ENCODE measurements around the gene OR52B2.
"Not testable (repeated sequence)": the region's sequence is repeated elsewhere in the genome, so short reads cannot be mapped to it uniquely, and the experiment has no call there.

OR52B2 gene

GRCh38 chr11:6156628-6157359 is 13.3 kb downstream of the OR52B2 start:
- no peak overlapping the region for H3K27ac ChIP-seq
- H3K4me1 ChIP-seq, result no peaks in the 10 kb centered on the region
- intact Hi-C loops (cut with DNase I; ENCODE audit: low total_unique reads), result no loop called here
- no peak overlapping the region for H3K4me3 ChIP-seq
- DNase-seq, result no peak
- TF ChIP-seq, protein P1, sequence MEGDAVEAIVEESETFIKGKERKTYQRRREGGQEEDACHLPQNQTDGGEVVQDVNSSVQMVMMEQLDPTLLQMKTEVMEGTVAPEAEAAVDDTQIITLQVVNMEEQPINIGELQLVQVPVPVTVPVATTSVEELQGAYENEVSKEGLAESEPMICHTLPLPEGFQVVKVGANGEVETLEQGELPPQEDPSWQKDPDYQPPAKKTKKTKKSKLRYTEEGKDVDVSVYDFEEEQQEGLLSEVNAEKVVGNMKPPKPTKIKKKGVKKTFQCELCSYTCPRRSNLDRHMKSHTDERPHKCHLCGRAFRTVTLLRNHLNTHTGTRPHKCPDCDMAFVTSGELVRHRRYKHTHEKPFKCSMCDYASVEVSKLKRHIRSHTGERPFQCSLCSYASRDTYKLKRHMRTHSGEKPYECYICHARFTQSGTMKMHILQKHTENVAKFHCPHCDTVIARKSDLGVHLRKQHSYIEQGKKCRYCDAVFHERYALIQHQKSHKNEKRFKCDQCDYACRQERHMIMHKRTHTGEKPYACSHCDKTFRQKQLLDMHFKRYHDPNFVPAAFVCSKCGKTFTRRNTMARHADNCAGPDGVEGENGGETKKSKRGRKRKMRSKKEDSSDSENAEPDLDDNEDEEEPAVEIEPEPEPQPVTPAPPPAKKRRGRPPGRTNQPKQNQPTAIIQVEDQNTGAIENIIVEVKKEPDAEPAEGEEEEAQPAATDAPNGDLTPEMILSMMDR (IDR thresholded peaks at IDR 0.05), result no peak
- H3K9me3 ChIP-seq, result no peaks in the 10 kb centered on the region
- H3K27me3 ChIP-seq, result no peaks in the 10 kb centered on the region
- H3K36me3 ChIP-seq, result no peaks in the 10 kb centered on the region

DNA sequence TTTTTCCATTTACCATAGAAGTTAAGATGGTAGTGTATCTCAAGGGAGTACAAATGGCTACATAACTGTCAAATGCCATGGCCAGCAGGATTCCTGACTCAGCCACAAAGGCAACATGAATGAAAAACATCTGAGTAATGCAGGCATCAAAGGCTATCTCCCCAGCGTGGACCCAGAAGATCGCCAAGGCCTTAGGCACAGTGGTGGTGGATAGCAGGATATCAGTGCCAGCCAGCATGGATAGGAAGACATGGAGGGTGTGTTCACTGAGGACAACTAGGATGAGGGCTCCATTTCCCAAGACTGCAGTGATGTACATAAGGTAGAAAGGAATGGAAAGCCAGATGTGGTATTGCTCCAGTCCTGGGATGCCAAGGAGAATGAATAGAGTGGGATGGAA is 18.0 kb downstream of the OR52B2 start:
- intact Hi-C loops (cut with DNase I; ENCODE audit: low total_unique reads), result no loop called here
- H3K27ac ChIP-seq, result no peak overlapping the region
- H3K4me1 ChIP-seq, result no peaks in the 10 kb centered on the region
- no peaks in the 10 kb centered on the region for H3K9me3 ChIP-seq
- no peaks in the 10 kb centered on the region for H3K36me3 ChIP-seq
- no peaks in the 10 kb centered on the region for H3K27me3 ChIP-seq
- H3K4me3 ChIP-seq, result no peak overlapping the region
- no peak for DNase-seq
- TF ChIP-seq, protein P1 (IDR thresholded peaks at IDR 0.05), result no peak

GRCh38 chr11:6151117-6151516 is 19.0 kb downstream of the OR52B2 start:
- Histone ChIP-seq H3K27me3 (no peaks in the 10 kb centered on the region), H3K27ac (no peak overlapping the region), H3K36me3 (no peaks in the 10 kb centered on the region), H3K4me1 (no peaks in the 10 kb centered on the region), H3K9me3 (no peaks in the 10 kb centered on the region), H3K4me3 (no peak overlapping the region)
- intact Hi-C loops (cut with DNase I; ENCODE audit: low total_unique reads), result no loop called here
- TF ChIP-seq, protein P1 (IDR thresholded peaks at IDR 0.05), result no peak
- DNase-seq, result no peak

DNA sequence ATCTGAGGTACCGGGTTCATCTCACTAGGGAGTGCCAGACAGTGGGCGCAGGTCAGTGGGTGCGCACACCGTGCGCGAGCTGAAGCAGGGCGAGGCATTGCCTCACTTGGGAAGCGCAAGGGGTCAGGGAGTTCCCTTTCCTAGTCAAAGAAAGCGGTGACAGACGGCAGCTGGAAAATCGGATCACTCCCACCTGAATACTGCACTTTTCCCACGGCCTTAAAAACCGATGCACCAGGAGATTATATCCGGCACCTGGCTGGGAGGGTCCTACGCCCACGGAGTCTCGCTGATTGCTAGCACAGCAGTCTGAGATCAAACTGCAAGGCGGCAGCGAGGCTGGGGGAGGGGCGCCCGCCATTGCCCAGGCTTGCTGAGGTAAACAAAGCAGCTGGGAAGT is 26.4 kb downstream of the OR52B2 start:
- DNase-seq; intact Hi-C loops (cut with DNase I; ENCODE audit: low total_unique reads); H3K27ac ChIP-seq; H3K36me3 ChIP-seq; H3K9me3 ChIP-seq; H3K4me3 ChIP-seq; H3K27me3 ChIP-seq; H3K4me1 ChIP-seq: not testable (repeated sequence)

- no peaks in the 10 kb centered on the region for H3K9me3 ChIP-seq
- H3K27me3 ChIP-seq, result no peaks in the 10 kb centered on the region
- no peak overlapping the region for H3K27ac ChIP-seq
- intact Hi-C loops (cut with DNase I; ENCODE audit: low total_unique reads), result no loop called here
- DNase-seq, result no peak
- TF ChIP-seq, protein P1 (IDR thresholded peaks at IDR 0.05), result no peak
- H3K4me1 ChIP-seq, result no peaks in the 10 kb centered on the region
- H3K36me3 ChIP-seq, result no peaks in the 10 kb centered on the region
- no peak overlapping the region for H3K4me3 ChIP-seq
Measured at GRCh38 chr11:6142936-6143335, 27.2 kb downstream of the OR52B2 start.

DNA sequence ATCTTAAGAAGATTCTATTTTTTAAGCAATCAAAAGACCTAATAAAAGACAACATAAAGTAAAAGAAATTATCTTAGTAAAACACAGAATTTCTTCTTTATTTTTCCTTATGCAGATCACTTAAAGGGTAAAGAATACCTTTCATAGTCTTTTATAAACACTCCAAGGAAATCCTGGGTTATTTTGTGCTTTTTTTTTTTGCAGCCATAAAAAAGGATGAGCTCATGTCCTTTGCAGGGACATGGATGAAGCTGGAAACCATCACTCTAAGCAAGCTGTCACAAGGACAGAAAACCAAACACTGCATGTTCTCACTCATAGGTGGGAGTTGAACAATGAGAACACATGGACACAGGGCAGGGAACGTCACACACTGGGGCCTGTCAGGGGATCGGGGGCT is 34.2 kb downstream of the OR52B2 start:
- H3K4me3 ChIP-seq; H3K27me3 ChIP-seq; H3K4me1 ChIP-seq; H3K36me3 ChIP-seq; H3K9me3 ChIP-seq; intact Hi-C loops (cut with DNase I; ENCODE audit: low total_unique reads); H3K27ac ChIP-seq; DNase-seq: not testable (repeated sequence)

- Histone ChIP-seq H3K27ac (no peak overlapping the region), H3K4me3 (no peak overlapping the region), H3K27me3 (no peaks in the 10 kb centered on the region), H3K9me3 (no peaks in the 10 kb centered on the region), H3K4me1 (no peaks in the 10 kb centered on the region), H3K36me3 (no peaks in the 10 kb centered on the region)
- intact Hi-C loops (cut with DNase I; ENCODE audit: low total_unique reads), result no loop called here
- no peak for DNase-seq
- TF ChIP-seq, protein P1 (IDR thresholded peaks at IDR 0.05), result no peak
Measured at GRCh38 chr11:6132431-6132830, 37.7 kb downstream of the OR52B2 start.

All from tibial artery (tissue), 4 donors.